Endothelial cell (in vitro differentiated cells): ENCODE measurements around the gene PDZD4. TPM values are rescaled to one million over a fixed set of nuclear protein-coding genes. Genes with fewer than 3 reads are reported as not detected.

Experiments
- DNase-seq: peaks from one replicate; pipeline ENCODE4 v3.0.0; 2021; ENCODE audit warnings: low spot score
- H3K27ac Mint-ChIP-seq: one replicate; pipeline ENCODE4 v1.8.0; 2021; ENCODE audit warnings: mixed read lengths, inconsistent platforms; ENCODE audit not compliant: unreplicated experiment
- H3K27me3 Mint-ChIP-seq: one replicate; pipeline ENCODE4 v1.8.0; 2021; ENCODE audit warnings: mild to moderate bottlenecking, moderate library complexity, mixed read lengths, inconsistent platforms; ENCODE audit not compliant: unreplicated experiment
- H3K36me3 Mint-ChIP-seq: one replicate; pipeline ENCODE4 v1.8.0; 2021; ENCODE audit warnings: mild to moderate bottlenecking, low read depth, mixed read lengths, inconsistent platforms; ENCODE audit not compliant: unreplicated experiment
- H3K4me1 Mint-ChIP-seq: one replicate; pipeline ENCODE4 v1.8.0; 2021; ENCODE audit warnings: mild to moderate bottlenecking, mixed read lengths, inconsistent platforms; ENCODE audit not compliant: unreplicated experiment
- H3K4me3 Mint-ChIP-seq: one replicate; pipeline ENCODE4 v1.8.0; 2021; ENCODE audit warnings: mild to moderate bottlenecking, mixed read lengths, inconsistent platforms; ENCODE audit not compliant: unreplicated experiment
- H3K9me3 Mint-ChIP-seq: one replicate; pipeline ENCODE4 v1.8.0; 2021; ENCODE audit warnings: mixed read lengths, inconsistent platforms; ENCODE audit not compliant: unreplicated experiment
- CTCF ChIP-seq: fragments of 200-600 bp; sonication (generic); IDR thresholded peaks from one replicate; pipeline ENCODE4 v1.5.0; 2021; ENCODE audit warnings: antibody characterized with exemption; ENCODE audit not compliant: unreplicated experiment
- total RNA-seq: library from RNA; stranded (reverse); fragmentation: NEBNext Ultra II Directional; extraction: Animal tissue kit (Norgen Biotek cat#: 25700); gene quantifications from one replicate; pipeline ENCODE4 v1.2.1, GENCODE V29; 2021; ENCODE audit not compliant: unreplicated experiment

PDZD4 gene
- total RNA-seq, 1 donor from 2014 or later, result 2.6 TPM

- Mint-ChIP-seq H3K27ac (no peak overlapping the region), H3K27me3 (no peaks in the 10 kb centered on the region), H3K4me3 (no peak overlapping the region), H3K4me1 (no peaks in the 10 kb centered on the region), H3K36me3 (peaks cover 5% of the 10 kb centered on the region), H3K9me3 (no peaks in the 10 kb centered on the region)
- TF ChIP-seq CTCF, result no peak
- no peak for DNase-seq
Measured at GRCh38 chrX:153783378-153784013, 46.8 kb downstream of the PDZD4 start.

- H3K4me3 Mint-ChIP-seq, result no peak overlapping the region
- no peak for DNase-seq
- H3K27ac Mint-ChIP-seq, result no peak overlapping the region
- H3K36me3 Mint-ChIP-seq, result peaks cover 5% of the 10 kb centered on the region
- H3K27me3 Mint-ChIP-seq, result no peaks in the 10 kb centered on the region
- no peaks in the 10 kb centered on the region for H3K4me1 Mint-ChIP-seq
- H3K9me3 Mint-ChIP-seq, result no peaks in the 10 kb centered on the region
- no peak for TF ChIP-seq CTCF
Measured at GRCh38 chrX:153782871-153783270, 47.5 kb downstream of the PDZD4 start.

DNA sequence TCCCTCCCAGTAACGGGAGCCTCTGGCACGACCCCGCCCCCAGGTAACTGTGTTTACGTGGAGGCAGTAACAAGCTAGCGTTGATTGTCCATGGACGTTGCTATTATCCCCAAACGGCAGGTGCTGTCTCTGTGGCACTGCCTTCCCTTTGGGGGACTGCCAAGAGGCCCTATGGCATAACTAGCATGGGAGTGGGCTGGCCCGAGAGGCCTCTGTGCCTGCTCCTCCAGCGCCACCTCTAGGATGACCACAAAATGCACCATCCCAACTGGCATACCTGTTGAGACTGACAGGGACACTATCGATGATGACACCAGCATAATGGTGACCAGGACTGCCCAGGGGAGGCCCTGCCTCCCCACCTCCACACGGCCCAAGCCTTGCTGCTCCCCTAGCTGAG lies 48.0 kb downstream of the PDZD4 start:
- no peak for TF ChIP-seq CTCF
- Mint-ChIP-seq H3K27ac (no peak overlapping the region), H3K4me3 (no peak overlapping the region), H3K4me1 (no peaks in the 10 kb centered on the region), H3K36me3 (peaks cover 5% of the 10 kb centered on the region), H3K27me3 (no peaks in the 10 kb centered on the region), H3K9me3 (no peaks in the 10 kb centered on the region)
- no peak for DNase-seq

- no peak for DNase-seq
- H3K36me3 Mint-ChIP-seq, result peaks cover 3% of the 10 kb centered on the region
- no peak overlapping the region for H3K27ac Mint-ChIP-seq
- H3K27me3 Mint-ChIP-seq, result no peaks in the 10 kb centered on the region
- H3K4me3 Mint-ChIP-seq, result no peak overlapping the region
- TF ChIP-seq CTCF, result no peak
- no peaks in the 10 kb centered on the region for H3K9me3 Mint-ChIP-seq
- H3K4me1 Mint-ChIP-seq, result no peaks in the 10 kb centered on the region
Measured at GRCh38 chrX:153781428-153782047, 48.8 kb downstream of the PDZD4 start.

GRCh38 chrX:153780678-153781427 lies 49.5 kb downstream of the PDZD4 start, which contains the start of gene SRPK3:
TSS of gene SRPK3 (plus strand) at chrX:153781041. CDS start at chrX:153781087, 46 bp downstream.
- Mint-ChIP-seq H3K27ac (no peak within 1 kb of the TSS), H3K4me3 (no peak within 1 kb of the TSS), H3K9me3 (no peaks in the 10 kb centered on the region), H3K36me3 (no peaks in the 10 kb centered on the region), H3K4me1 (no peaks in the 10 kb centered on the region), H3K27me3 (no peaks in the 10 kb centered on the region)
- no peak for DNase-seq
- no peak for TF ChIP-seq CTCF
